GM21723 (cell line): Measurements from ENCODE around the gene PJA2.

Experiments
- ATAC-seq: cut with Tn5 transposase; IDR thresholded peaks from one replicate; pipeline ENCODE4 v1.9.1; 2021; ENCODE audit warnings: mild to moderate bottlenecking, moderate library complexity; ENCODE audit not compliant: unreplicated experiment

The PJA2 gene

GRCh38 chr5:109350537-109351270 is 59.1 kb downstream of the PJA2 start:
- ATAC-seq = no peak

GRCh38 chr5:109349388-109349787 is 60.4 kb downstream of the PJA2 start:
- ATAC-seq = no peak

GRCh38 chr5:109347252-109347888 is 62.4 kb downstream of the PJA2 start:
- no peak for ATAC-seq

- no peak for ATAC-seq
Measured at GRCh38 chr5:109345699-109346098, 64.1 kb downstream of the PJA2 start.

- ATAC-seq = no peak
Measured at GRCh38 chr5:109340351-109340750, 69.4 kb downstream of the PJA2 start.

- ATAC-seq = no peak
Measured at GRCh38 chr5:109335114-109335513, 74.7 kb downstream of the PJA2 start.

- ATAC-seq = no peak
Measured at GRCh38 chr5:109334056-109334455, 75.7 kb downstream of the PJA2 start.

GRCh38 chr5:109329333-109330237 is 80.2 kb downstream of the PJA2 start:
- no peak for ATAC-seq

- no peak for ATAC-seq
Measured at GRCh38 chr5:109328626-109329025, 81.1 kb downstream of the PJA2 start.

GRCh38 chr5:109327570-109327969 is 82.2 kb downstream of the PJA2 start:
- ATAC-seq = no peak

- no peak for ATAC-seq
Measured at GRCh38 chr5:109326919-109327318, 82.9 kb downstream of the PJA2 start.

- ATAC-seq = no peak
Measured at GRCh38 chr5:109325456-109325855, 84.3 kb downstream of the PJA2 start.

GRCh38 chr5:109324931-109325330 is 84.8 kb downstream of the PJA2 start:
- ATAC-seq = no peak

GRCh38 chr5:109324351-109324750 is 85.4 kb downstream of the PJA2 start:
- ATAC-seq = no peak

- ATAC-seq = no peak
Measured at GRCh38 chr5:109322694-109323093, 87.1 kb downstream of the PJA2 start.

- no peak for ATAC-seq
Measured at GRCh38 chr5:109319351-109319750, 90.4 kb downstream of the PJA2 start.

GRCh38 chr5:109318455-109319108 is 91.2 kb downstream of the PJA2 start:
- ATAC-seq = no peak

GRCh38 chr5:109316634-109317033 is 93.1 kb downstream of the PJA2 start:
- ATAC-seq = no peak

- no peak for ATAC-seq
Measured at GRCh38 chr5:109315245-109315644, 94.5 kb downstream of the PJA2 start.

GRCh38 chr5:109313127-109313526 is 96.6 kb downstream of the PJA2 start:
- no peak for ATAC-seq

- no peak for ATAC-seq
Measured at GRCh38 chr5:109312695-109313094, 97.1 kb downstream of the PJA2 start.
